Breast epithelium (tissue), 4 donors: ENCODE measurements around the gene RAPGEF1. TPM values are rescaled to one million over a fixed set of nuclear protein-coding genes. Genes with fewer than 3 reads are reported as not detected.

Experiments used
- DNase-seq, 2 donors: peaks; one replicate each; pipeline ENCODE4 v3.0.0-alpha.2; 2019; ENCODE audit warnings: low spot score in 2 of 2
- H3K27ac ChIP-seq, 2 donors: fragments of 200-600 bp; sonication (generic) in 1 of 2; one replicate each; pipeline ENCODE4 v1.5.1; 2016 to 2019; ENCODE audit warnings: mild to moderate bottlenecking in 1 of 2
- H3K27me3 ChIP-seq, 2 donors: fragments of 200-600 bp; sonication (generic) in 1 of 2; one replicate each; pipeline versions ENCODE4 v1.5.1 to v1.6.0; 2017 to 2019; ENCODE audit warnings: control low read depth in 1 of 2, mild to moderate bottlenecking in 1 of 2
- H3K36me3 ChIP-seq: fragments of 200-600 bp; one replicate; pipeline ENCODE4 v1.5.1; 2019
- H3K4me1 ChIP-seq, 2 donors: fragments of 200-600 bp; sonication (generic); one replicate each; pipeline ENCODE4 v1.5.1; 2016 to 2019; ENCODE audit warnings: control low read depth in 1 of 2
- H3K4me3 ChIP-seq, 3 donors: fragments of 200-600 bp; sonication (generic); 1 replicate in 2 of 3; 2 replicates in 1 of 3; pipeline ENCODE4 v1.5.1; 2016 to 2019; ENCODE audit warnings: mild to moderate bottlenecking in 3 of 3, moderate library complexity in 2 of 3
- H3K9me3 ChIP-seq, 2 donors: fragments of 200-600 bp; sonication (generic) in 1 of 2; one replicate each; pipeline ENCODE4 v1.5.1; 2016 to 2019; ENCODE audit warnings: control low read depth in 1 of 2
- POLR2A ChIP-seq: fragments of 450-650 bp; IDR thresholded peaks from one replicate; pipeline ENCODE4 v1.6.1; 2016; ENCODE audit warnings: antibody characterized with exemption, mild to moderate bottlenecking, moderate library complexity
- POLR2AphosphoS5 ChIP-seq, 3 donors: sonication (generic); formaldehyde crosslinking; IDR thresholded peaks; one replicate each; pipeline ENCODE4 v1.6.1; 2017; ENCODE audit warnings: antibody characterized with exemption in 3 of 3
- intact Hi-C: fragments of 100-400 bp; cut with DNase I; formaldehyde crosslinking; loops from one replicate; pipeline ENCODE4 v1.15.1; 2023; ENCODE audit warnings: low total_unique reads
- total RNA-seq, 3 donors: library from RNA; depleted of rRNA; stranded (reverse); fragments of >200 nt; gene quantifications; one replicate each; pipeline ENCODE4 v1.1.0, GENCODE V29; 2016
- TF ChIP-seq, protein P1 (sequence below), 3 donors: fragments of 450-650 bp; IDR thresholded peaks; one replicate each; pipeline ENCODE4 v1.5.1; 2016 to 2017; ENCODE audit warnings: antibody characterized with exemption in 3 of 3, mild to moderate bottlenecking in 3 of 3, moderate library complexity in 3 of 3

Gene RAPGEF1
- total RNA-seq, 3 donors from 2014 or later = 35.3 to 38.0 (median 37.3) TPM

DNA sequence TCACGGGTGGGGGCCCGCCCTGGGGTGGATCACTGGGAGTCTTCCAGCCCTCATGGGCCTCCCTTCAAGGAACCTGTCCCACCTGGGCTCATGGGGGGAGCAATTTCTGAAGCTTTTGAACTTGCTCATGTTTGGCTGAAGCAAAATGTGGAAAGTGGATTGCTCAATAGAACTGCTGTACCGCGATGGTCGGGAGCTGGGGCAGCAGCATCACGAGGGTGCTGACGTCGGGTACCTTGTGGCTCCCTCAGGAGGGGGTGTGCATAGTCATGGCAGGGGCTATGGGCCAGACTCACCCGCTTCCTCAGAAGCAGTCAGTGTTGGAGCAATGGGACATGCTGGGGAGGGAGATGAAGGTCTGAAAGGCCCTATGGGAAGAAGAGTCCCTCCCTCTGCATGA, 136.7 kb downstream of the RAPGEF1 start:
- H3K36me3 ChIP-seq = peaks cover under 1% of the 10 kb centered on the region
- intact Hi-C loops = no loop called here
- no peak for DNase-seq
- no peak overlapping the region for H3K27ac ChIP-seq
- no peaks in the 10 kb centered on the region for H3K27me3 ChIP-seq
- H3K4me3 ChIP-seq = no peak overlapping the region
- H3K4me1 ChIP-seq = peaks cover 0 to 4% of the 10 kb centered on the region in 2 donors
- TF ChIP-seq POLR2A (no peak), POLR2AphosphoS5 (IDR thresholded peaks at IDR 0.05) (no peak)
- TF ChIP-seq, protein P1, sequence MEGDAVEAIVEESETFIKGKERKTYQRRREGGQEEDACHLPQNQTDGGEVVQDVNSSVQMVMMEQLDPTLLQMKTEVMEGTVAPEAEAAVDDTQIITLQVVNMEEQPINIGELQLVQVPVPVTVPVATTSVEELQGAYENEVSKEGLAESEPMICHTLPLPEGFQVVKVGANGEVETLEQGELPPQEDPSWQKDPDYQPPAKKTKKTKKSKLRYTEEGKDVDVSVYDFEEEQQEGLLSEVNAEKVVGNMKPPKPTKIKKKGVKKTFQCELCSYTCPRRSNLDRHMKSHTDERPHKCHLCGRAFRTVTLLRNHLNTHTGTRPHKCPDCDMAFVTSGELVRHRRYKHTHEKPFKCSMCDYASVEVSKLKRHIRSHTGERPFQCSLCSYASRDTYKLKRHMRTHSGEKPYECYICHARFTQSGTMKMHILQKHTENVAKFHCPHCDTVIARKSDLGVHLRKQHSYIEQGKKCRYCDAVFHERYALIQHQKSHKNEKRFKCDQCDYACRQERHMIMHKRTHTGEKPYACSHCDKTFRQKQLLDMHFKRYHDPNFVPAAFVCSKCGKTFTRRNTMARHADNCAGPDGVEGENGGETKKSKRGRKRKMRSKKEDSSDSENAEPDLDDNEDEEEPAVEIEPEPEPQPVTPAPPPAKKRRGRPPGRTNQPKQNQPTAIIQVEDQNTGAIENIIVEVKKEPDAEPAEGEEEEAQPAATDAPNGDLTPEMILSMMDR (IDR thresholded peaks at IDR 0.05) = no peak
- no peaks in the 10 kb centered on the region for H3K9me3 ChIP-seq

DNA sequence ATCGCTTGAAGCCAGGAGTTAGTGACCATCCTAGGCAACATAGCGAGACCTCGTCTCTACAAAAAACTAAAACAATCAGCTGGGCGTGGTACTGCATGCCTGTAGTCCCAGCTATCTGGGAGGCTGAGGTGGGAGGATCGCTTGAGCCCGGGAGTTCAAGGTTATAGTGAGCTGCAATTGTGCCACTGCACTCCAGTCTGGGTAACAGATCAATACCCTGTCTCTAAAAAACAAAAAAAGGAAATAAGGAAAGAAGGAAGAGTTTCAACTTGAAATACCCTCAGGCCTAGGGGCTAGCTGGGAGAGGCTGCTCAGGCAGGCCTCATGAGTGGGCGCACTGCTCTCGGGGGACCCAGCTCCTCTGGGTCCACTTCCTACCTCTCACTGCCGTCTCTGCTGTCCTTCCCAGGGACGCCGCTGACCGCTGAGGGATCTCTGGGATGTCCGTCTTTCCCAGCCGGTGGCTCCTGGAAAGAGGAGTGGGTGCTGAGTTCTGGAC, 138.1 kb downstream of the RAPGEF1 start:
- no peak for TF ChIP-seq POLR2AphosphoS5 (IDR thresholded peaks at IDR 0.05)
- TF ChIP-seq, protein P1 (IDR thresholded peaks at IDR 0.05) = no peak
- no peak for TF ChIP-seq POLR2A
- Histone ChIP-seq H3K27me3 (no peaks in the 10 kb centered on the region), H3K27ac (no peak overlapping the region), H3K4me1 (no peaks in the 10 kb centered on the region), H3K9me3 (no peaks in the 10 kb centered on the region), H3K36me3 (peaks cover 10% of the 10 kb centered on the region), H3K4me3 (no peak overlapping the region)
- no peak for DNase-seq
- intact Hi-C loops = no loop called here

DNA sequence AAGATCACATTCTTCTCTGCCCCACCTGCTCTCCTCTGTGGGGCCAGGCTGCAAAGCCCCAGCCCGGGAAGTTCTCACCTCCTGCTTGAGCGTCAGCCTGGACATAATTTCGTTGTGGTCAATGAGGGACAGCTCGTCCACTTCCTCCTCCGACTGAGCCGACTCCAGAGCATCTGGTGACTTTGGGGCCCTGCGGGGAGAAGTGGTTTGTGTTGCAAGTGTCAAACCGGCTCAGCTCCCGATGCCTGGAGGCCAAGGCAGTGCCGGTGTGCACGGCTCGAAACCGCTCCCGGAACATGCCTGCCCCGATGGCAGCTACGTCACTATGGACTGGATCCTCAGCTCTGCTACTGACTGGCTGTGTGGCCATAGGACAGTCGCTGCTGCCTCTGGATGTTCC, 141.8 kb downstream of the RAPGEF1 start:
- DNase-seq = peak in 1 of 2 donors; percentile 48
- TF ChIP-seq POLR2AphosphoS5 (IDR thresholded peaks at IDR 0.05) = no peak
- no peak for TF ChIP-seq POLR2A
- TF ChIP-seq, protein P1 (IDR thresholded peaks at IDR 0.05) = no peak
- no peaks in the 10 kb centered on the region for H3K27me3 ChIP-seq
- no peak overlapping the region for H3K4me3 ChIP-seq
- H3K36me3 ChIP-seq = peaks cover 21% of the 10 kb centered on the region
- no peaks in the 10 kb centered on the region for H3K4me1 ChIP-seq
- intact Hi-C loops = no loop called here
- no peaks in the 10 kb centered on the region for H3K9me3 ChIP-seq
- no peak overlapping the region for H3K27ac ChIP-seq

DNA sequence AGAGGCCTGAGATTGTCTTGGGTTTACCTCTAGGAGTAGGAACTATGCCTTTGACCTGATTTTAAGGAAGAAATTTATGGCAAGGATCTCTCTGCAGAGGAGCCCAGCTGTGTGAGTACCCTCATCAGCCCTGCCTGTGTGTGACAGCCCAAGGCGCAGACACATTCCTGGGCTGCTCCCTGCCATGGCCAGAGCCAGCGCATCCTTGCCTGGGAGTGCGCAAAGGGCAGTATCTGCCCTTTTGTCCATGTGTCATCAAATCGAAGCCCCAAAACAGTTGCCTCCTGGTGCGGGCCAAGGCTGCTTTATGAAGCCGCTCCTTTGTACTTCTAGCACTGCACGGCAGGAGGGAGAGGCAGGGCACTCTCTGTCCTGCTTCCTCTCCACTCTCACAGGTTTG, 142.6 kb downstream of the RAPGEF1 start:
- Histone ChIP-seq H3K9me3 (no peaks in the 10 kb centered on the region), H3K4me1 (no peaks in the 10 kb centered on the region), H3K36me3 (peaks cover 21% of the 10 kb centered on the region), H3K27me3 (no peaks in the 10 kb centered on the region), H3K4me3 (no peak overlapping the region), H3K27ac (no peak overlapping the region)
- intact Hi-C loops = no loop called here
- DNase-seq = no peak
- TF ChIP-seq, protein P1 (IDR thresholded peaks at IDR 0.05) = no peak
- TF ChIP-seq POLR2AphosphoS5 (IDR thresholded peaks at IDR 0.05) (no peak), POLR2A (no peak)

DNA sequence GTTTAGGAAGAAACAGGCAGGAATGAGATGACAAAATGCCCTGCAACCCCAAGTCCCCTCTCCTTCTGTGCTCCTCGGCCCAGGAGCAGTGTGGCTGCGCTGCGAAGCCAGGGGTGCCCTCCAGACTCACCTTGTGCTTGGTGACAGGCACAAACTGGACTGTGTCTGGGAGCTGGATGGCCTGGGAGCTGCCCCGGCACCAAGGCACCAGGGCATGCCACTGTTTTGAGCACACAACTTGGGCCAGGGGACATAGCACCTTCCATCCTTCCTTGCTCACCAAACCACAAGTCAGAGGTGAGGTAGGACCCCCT, 143.5 kb downstream of the RAPGEF1 start:
- Histone ChIP-seq H3K9me3 (no peaks in the 10 kb centered on the region), H3K27ac (no peak overlapping the region), H3K4me3 (no peak overlapping the region), H3K36me3 (peaks cover 21% of the 10 kb centered on the region), H3K4me1 (no peaks in the 10 kb centered on the region), H3K27me3 (no peaks in the 10 kb centered on the region)
- intact Hi-C loops = no loop called here
- TF ChIP-seq POLR2A (no peak), POLR2AphosphoS5 (IDR thresholded peaks at IDR 0.05) (no peak)
- TF ChIP-seq, protein P1 (IDR thresholded peaks at IDR 0.05) = no peak
- no peak for DNase-seq
